Endothelial cell of umbilical vein (primary cell): ENCODE measurements around the gene KCNS1. TPM values are rescaled to one million over a fixed set of nuclear protein-coding genes. Genes with fewer than 3 reads are reported as not detected.

ENCODE experiments used
- BruUV-seq: library from RNA; stranded (reverse); fragments of 400-500 nt; replicated peaks from 2 replicates; lab custom pipeline; 2021; lab: Mats Ljungman, UMichigan
- CTCF ChIA-PET: fragments of 300-600, 350-600 bp; sonication (Branson Sonifier 250); formaldehyde crosslinking; loops from one replicate; lab custom pipeline; 2021; ENCODE audit warnings: antibody characterized with exemption, inconsistent platforms; lab: Charles Lee
- POLR2A ChIA-PET: fragments of 300-600, 350-600 bp; sonication (Branson Sonifier 250); formaldehyde crosslinking; loops from one replicate; lab custom pipeline; 2021; ENCODE audit warnings: antibody characterized with exemption, inconsistent platforms; lab: Charles Lee
- DNase-seq: peaks from one replicate; pipeline ENCODE4 v3.0.0-alpha.2; 2011; ENCODE audit warnings: low read depth, low spot score
- FAIRE-seq: peaks from 2 replicates; lab custom pipeline; 2011; peaks lifted over from hg19 to GRCh38; lab: Jason Lieb, UNC
- H2AFZ ChIP-seq: 2 replicates; pipeline ENCODE4 v1.6.0; 2012; ENCODE audit warnings: low read depth, low read length, control low read depth, inconsistent platforms
- H3K27ac ChIP-seq: 2 replicates; pipeline ENCODE4 v1.5.1; 2011; ENCODE audit warnings: low read depth, mild to moderate bottlenecking, control low read depth, low read length, moderate library complexity; ENCODE audit not compliant: insufficient read depth
- H3K27me3 ChIP-seq, 2 experiments: 2 replicates each; pipeline versions ENCODE4 v1.6.0 to v1.6.1; 2011; ENCODE audit warnings: low read length in 2 of 2, mixed read lengths in 1 of 2; ENCODE audit not compliant: control insufficient read depth in 2 of 2, insufficient read depth in 2 of 2
- H3K36me3 ChIP-seq, 2 experiments: 2 replicates in 1 of 2; 3 replicates in 1 of 2; pipeline ENCODE4 v1.5.1; 2011; ENCODE audit warnings: low read length in 2 of 2, mild to moderate bottlenecking in 1 of 2, moderate library complexity in 1 of 2; ENCODE audit not compliant: control insufficient read depth in 2 of 2, insufficient read depth in 2 of 2; ENCODE audit errors: extremely low read depth in 1 of 2
- H3K4me1 ChIP-seq: 3 replicates; pipeline ENCODE4 v1.5.1; 2011; ENCODE audit warnings: mild to moderate bottlenecking, low read length; ENCODE audit not compliant: control insufficient read depth, insufficient read depth; ENCODE audit errors: extremely low read depth
- H3K4me2 ChIP-seq: 2 replicates; pipeline ENCODE4 v1.6.1; 2011; ENCODE audit warnings: low read length, control low read depth, mixed read lengths; ENCODE audit not compliant: insufficient read depth
- H3K4me3 ChIP-seq, 3 experiments: fragments of 200-600 bp in 1 of 3; sonication (generic), shearing (Covaris generic) in 1 of 3; replicated peaks in 1 of 3; 2 replicates each; pipeline ENCODE4 v1.5.1; 2011 to 2016; ENCODE audit warnings: control low read depth in 3 of 3, low read length in 3 of 3, mild to moderate bottlenecking in 2 of 3, inconsistent platforms in 1 of 3, low read depth in 1 of 3, moderate library complexity in 1 of 3; ENCODE audit not compliant: insufficient read depth in 1 of 3
- H3K79me2 ChIP-seq: 2 replicates; pipeline ENCODE4 v1.6.0; 2012; ENCODE audit warnings: low read length, inconsistent platforms; ENCODE audit not compliant: control insufficient read depth, insufficient read depth
- H3K9ac ChIP-seq: replicated peaks from 2 replicates; pipeline ENCODE3; 2011; ENCODE audit warnings: low read length, control low read depth; ENCODE audit not compliant: insufficient read depth; ENCODE audit errors: extremely low read depth
- H3K9me1 ChIP-seq: replicated peaks from 3 replicates; pipeline ENCODE4 v1.6.0; 2011; ENCODE audit warnings: mild to moderate bottlenecking, low read length; ENCODE audit not compliant: control insufficient read depth, insufficient read depth; ENCODE audit errors: extremely low read depth
- H3K9me3 ChIP-seq: replicated peaks from 2 replicates; pipeline ENCODE4 v1.5.1; 2012; ENCODE audit warnings: low read length, inconsistent platforms; ENCODE audit not compliant: control insufficient read depth, insufficient read depth
- H4K20me1 ChIP-seq: replicated peaks from 2 replicates; pipeline ENCODE3; 2011; ENCODE audit warnings: mild to moderate bottlenecking, low read length; ENCODE audit not compliant: control insufficient read depth, insufficient read depth; ENCODE audit errors: extremely low read depth
- EZH2 ChIP-seq: IDR thresholded peaks from 2 replicates; pipeline ENCODE4 v1.6.1; 2012; ENCODE audit warnings: borderline replicate concordance, low read depth, mild to moderate bottlenecking, moderate library complexity, low read length, inconsistent platforms; ENCODE audit not compliant: severe bottlenecking
- GATA2 ChIP-seq: IDR thresholded peaks from 2 replicates; pipeline ENCODE4 v1.7.0; 2011; ENCODE audit warnings: low read depth, mild to moderate bottlenecking, moderate library complexity, mixed read lengths, low read length; ENCODE audit not compliant: insufficient read length, insufficient read depth
- JUN ChIP-seq: IDR thresholded peaks from 2 replicates; pipeline ENCODE4 v1.6.1; 2011; ENCODE audit warnings: borderline replicate concordance, low read depth; ENCODE audit not compliant: insufficient read length, insufficient read depth
- POLR2A ChIP-seq: IDR thresholded peaks from 2 replicates; pipeline ENCODE4 v1.6.1; 2012; ENCODE audit warnings: low read depth, mild to moderate bottlenecking, control low read depth, low read length
- POLR2AphosphoS5 ChIP-seq: IDR thresholded peaks from 2 replicates; pipeline ENCODE4 v1.6.1; 2012; ENCODE audit warnings: low read depth, mild to moderate bottlenecking, control low read depth, low read length, moderate library complexity; ENCODE audit not compliant: insufficient read depth
- dilution Hi-C: fragments of 300-500 bp; cut with MboI; formaldehyde crosslinking; loops from one replicate; pipeline ENCODE4 v1.15.0; 2019; ENCODE audit warnings: low sequenced_read_pairs; ENCODE audit not compliant: extremely low pct_ligation_motif_present
- intact Hi-C: fragments of 100-400 bp; cut with micrococcal nuclease; formaldehyde crosslinking; loops from one replicate; pipeline ENCODE4 v1.10.0; 2022
- polyA plus RNA-seq, 4 experiments: library from polyadenylated mRNA; depleted of rRNA in 3 of 4; stranded (reverse) in 3 of 4; unstranded in 1 of 4; fragments of >200 nt; gene quantifications; 2 replicates each; pipeline versions ENCODE4 v1.2.1 to v1.2.3, GENCODE V29; 2011 to 2012; ENCODE audit warnings: missing spikeins in 1 of 4
- total RNA-seq: library from RNA; stranded (reverse); gene quantifications from 2 replicates; pipeline ENCODE4 v1.2.3, GENCODE V29; 2021
- TF ChIP-seq, protein P1 (sequence below), 2 donors: IDR thresholded peaks; 1 replicate in 1 of 2; 2 replicates in 1 of 2; pipeline ENCODE4 v1.5.1; 2011; ENCODE audit warnings: low read length in 2 of 2, mild to moderate bottlenecking in 2 of 2, moderate library complexity in 2 of 2, control low read depth in 1 of 2, inconsistent platforms in 1 of 2, low read depth in 1 of 2; ENCODE audit not compliant: insufficient read depth in 1 of 2; ENCODE audit errors: extremely low read depth in 1 of 2
- TF ChIP-seq, protein P2 (sequence below): IDR thresholded peaks from 2 replicates; pipeline ENCODE4 v1.6.1; 2011; ENCODE audit not compliant: insufficient read depth, insufficient read length

The KCNS1 gene
- total and polyA plus RNA-seq, 2 donors (not counting 3 experiments of a cell fraction or from before 2014, with no cell fraction given): 0.14 to 0.29 TPM

DNA sequence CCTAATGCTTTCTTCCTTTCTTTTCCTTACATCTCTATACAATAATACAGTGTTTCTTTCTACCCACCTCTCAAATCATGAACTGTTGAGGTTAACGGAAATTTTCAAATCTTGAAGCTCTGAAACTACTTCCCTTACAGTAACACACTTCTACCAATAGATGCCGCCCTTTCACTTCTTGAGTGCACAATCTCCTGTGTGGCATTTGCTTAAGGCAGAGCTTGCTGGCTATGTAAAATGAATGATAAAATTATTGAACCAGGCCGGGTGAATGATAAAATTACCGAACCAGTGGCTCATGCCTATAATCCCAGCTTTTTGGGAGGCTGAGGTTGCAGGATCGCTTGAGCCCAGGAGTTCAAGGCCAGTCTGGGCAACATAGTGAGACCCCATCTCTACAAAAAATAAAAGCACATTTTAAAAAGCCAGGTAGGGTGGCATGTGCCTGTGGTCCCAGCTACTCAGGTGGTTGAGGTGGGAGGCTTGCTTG, 56.8 kb downstream of the KCNS1 start:
- FAIRE-seq (peak; percentile 85), DNase-seq (peak; percentile 82)
- Histone ChIP-seq H3K9me1 (no peaks in the 10 kb centered on the region), H3K27ac (no peak overlapping the region), H3K9me3 (no peaks in the 10 kb centered on the region), H3K4me3 (no peak overlapping the region), H4K20me1 (no peaks in the 10 kb centered on the region), H3K4me1 (peaks cover 19% of the 10 kb centered on the region), H3K79me2 (peaks cover 1% of the 10 kb centered on the region), H3K4me2 (no peak overlapping the region), H3K36me3 (no peaks in the 10 kb centered on the region), H2AFZ (no peak overlapping the region), H3K9ac (no peak overlapping the region), H3K27me3 (no peaks in the 10 kb centered on the region)
- TF ChIP-seq, protein P1, sequence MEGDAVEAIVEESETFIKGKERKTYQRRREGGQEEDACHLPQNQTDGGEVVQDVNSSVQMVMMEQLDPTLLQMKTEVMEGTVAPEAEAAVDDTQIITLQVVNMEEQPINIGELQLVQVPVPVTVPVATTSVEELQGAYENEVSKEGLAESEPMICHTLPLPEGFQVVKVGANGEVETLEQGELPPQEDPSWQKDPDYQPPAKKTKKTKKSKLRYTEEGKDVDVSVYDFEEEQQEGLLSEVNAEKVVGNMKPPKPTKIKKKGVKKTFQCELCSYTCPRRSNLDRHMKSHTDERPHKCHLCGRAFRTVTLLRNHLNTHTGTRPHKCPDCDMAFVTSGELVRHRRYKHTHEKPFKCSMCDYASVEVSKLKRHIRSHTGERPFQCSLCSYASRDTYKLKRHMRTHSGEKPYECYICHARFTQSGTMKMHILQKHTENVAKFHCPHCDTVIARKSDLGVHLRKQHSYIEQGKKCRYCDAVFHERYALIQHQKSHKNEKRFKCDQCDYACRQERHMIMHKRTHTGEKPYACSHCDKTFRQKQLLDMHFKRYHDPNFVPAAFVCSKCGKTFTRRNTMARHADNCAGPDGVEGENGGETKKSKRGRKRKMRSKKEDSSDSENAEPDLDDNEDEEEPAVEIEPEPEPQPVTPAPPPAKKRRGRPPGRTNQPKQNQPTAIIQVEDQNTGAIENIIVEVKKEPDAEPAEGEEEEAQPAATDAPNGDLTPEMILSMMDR (IDR thresholded peaks at IDR 0.05; ENCODE audit: extremely low read depth in 1 of 2, insufficient read depth in 1 of 2, low read depth in 1 of 2, low read length in 2 of 2): peak; percentile 72 to 77
- TF ChIP-seq POLR2AphosphoS5: no peak
- TF ChIP-seq EZH2: no peak
- TF ChIP-seq POLR2A: no peak
- no peak for TF ChIP-seq GATA2
- no peak for TF ChIP-seq JUN
- TF ChIP-seq, protein P2, sequence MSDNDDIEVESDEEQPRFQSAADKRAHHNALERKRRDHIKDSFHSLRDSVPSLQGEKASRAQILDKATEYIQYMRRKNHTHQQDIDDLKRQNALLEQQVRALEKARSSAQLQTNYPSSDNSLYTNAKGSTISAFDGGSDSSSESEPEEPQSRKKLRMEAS: no peak
- no TSS peak for BruUV-seq
- intact Hi-C loops (loop anchor here (1.0 to 2.0 kb wide), 4 partner anchors 33 to 247 kb away; no protein-coding TSS in a partner anchor), dilution Hi-C loops (no loop called here)
- CTCF ChIA-PET: interaction anchor here (0.6 to 5.2 kb wide), 64 partner anchors 9 to 727 kb away, joined by 3 to 411 read pairs (median 5); partner anchors contain the start of genes KCNS1, SEMG2, WFDC12 and WFDC5
- POLR2A ChIA-PET: no interaction called here
